Measurements from ENCODE around the gene SPINK1. TPM values are rescaled to one million over a fixed set of nuclear protein-coding genes. Genes with fewer than 3 reads are reported as not detected.

SPINK1 gene
- total and polyA plus RNA-seq, 11 donors, result 0.50 to 32.4 (median 3.5) TPM; not detected in 3

DNA sequence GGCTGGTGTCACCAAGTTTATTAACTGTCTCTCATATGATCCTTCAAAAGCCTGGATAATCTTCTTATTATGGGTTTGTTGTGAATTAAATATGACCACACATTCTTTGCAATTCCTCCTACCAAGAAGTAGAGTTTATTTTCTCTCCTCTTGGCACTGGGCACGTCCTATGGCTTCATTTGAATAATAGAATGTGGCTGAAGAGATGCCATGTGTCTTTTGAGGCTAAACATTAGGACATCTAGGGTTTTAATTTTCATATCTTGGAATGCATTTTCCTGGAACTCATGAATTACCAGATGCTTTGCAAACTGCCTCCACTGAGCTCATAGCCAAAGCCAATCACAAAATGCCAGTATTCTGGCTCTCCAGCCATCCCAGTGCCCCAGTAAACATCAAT is 27.1 kb upstream of the SPINK1 start:
- no peaks in the 10 kb centered on the region for H3K9me3 ChIP-seq
- DNase-seq (no peak), ATAC-seq (no peak)
- TF ChIP-seq, protein P1, sequence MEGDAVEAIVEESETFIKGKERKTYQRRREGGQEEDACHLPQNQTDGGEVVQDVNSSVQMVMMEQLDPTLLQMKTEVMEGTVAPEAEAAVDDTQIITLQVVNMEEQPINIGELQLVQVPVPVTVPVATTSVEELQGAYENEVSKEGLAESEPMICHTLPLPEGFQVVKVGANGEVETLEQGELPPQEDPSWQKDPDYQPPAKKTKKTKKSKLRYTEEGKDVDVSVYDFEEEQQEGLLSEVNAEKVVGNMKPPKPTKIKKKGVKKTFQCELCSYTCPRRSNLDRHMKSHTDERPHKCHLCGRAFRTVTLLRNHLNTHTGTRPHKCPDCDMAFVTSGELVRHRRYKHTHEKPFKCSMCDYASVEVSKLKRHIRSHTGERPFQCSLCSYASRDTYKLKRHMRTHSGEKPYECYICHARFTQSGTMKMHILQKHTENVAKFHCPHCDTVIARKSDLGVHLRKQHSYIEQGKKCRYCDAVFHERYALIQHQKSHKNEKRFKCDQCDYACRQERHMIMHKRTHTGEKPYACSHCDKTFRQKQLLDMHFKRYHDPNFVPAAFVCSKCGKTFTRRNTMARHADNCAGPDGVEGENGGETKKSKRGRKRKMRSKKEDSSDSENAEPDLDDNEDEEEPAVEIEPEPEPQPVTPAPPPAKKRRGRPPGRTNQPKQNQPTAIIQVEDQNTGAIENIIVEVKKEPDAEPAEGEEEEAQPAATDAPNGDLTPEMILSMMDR (IDR thresholded peaks at IDR 0.05), result no peak
- TF ChIP-seq POLR2A (IDR thresholded peaks at IDR 0.05), result no peak
- 72 to 81% (median 76%) methylated on average over 1 of the region's 1 CpG for WGBS, 4 donors
- no peak overlapping the region for H3K27ac ChIP-seq
- H3K27me3 ChIP-seq, result no peaks in the 10 kb centered on the region
- H3K36me3 ChIP-seq, result no peaks in the 10 kb centered on the region
- H3K4me3 ChIP-seq, result no peak overlapping the region
- H3K4me1 ChIP-seq, result peaks cover 0 to under 1% (median 0%) of the 10 kb centered on the region in 12 donors
- intact Hi-C loops (cut with DNase I), result loop anchor here in 6 of 10 donors (2.0 to 10.0 kb wide), 4 partner anchors 28 to 256 kb away; no protein-coding TSS in a partner anchor

DNA sequence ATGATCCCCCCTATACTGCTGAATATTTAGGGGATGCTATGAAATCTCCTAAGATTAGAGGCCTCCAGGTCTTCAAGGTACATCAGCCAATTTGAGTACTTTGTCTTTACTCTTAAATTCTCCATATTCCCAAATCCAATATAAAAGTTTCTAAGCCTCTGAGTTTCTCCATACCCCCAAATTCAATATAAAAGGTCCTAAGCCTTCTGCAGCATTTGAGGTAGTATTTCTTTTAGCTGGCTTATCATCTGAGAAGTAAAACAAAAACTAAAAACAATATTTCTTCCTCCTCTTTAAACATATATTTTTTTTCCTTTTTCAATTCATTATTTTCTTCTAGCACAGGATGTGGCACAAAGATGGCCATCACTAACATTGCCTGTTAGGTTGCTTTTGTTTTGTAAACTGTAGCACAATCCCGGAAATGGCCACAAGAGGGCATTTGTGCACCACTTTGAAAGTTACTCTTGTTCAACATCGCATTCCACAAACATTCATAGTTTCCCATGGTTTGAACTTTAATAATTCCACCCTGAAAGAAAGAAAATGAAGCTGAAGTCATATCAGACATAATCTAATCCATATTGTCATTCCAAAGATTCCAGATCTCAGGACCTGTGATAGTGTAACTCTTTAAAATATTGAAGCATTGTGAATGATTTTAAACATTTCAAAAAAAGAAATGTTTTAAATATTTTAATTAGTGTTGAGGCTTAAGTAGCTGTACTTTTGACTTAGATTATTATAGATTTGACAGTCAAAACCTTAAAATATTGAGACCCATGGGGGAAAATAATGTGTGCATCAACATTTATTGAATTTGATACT is 26.0 kb upstream of the SPINK1 start:
- 0 to 4% (median 1%) methylated on average over 2 of the region's 2 CpGs for WGBS, 4 donors
- intact Hi-C loops (cut with DNase I), result loop anchor here (2.0 to 10.0 kb wide), 4 partner anchors 29 to 257 kb away; no protein-coding TSS in a partner anchor
- H3K27me3 ChIP-seq, result no peaks in the 10 kb centered on the region
- no peaks in the 10 kb centered on the region for H3K9me3 ChIP-seq
- no peaks in the 10 kb centered on the region for H3K36me3 ChIP-seq
- ATAC-seq, result peak in 2 of 4 donors; percentile 53 to 54
- TF ChIP-seq, protein P1 (IDR thresholded peaks at IDR 0.05), result peak; percentile 69 to 86 (median 78)
- TF ChIP-seq POLR2A (IDR thresholded peaks at IDR 0.05), result no peak
- H3K27ac ChIP-seq, result no peak overlapping the region
- peak in 4 of 5 donors; percentile 32 to 40 (median 32) for DNase-seq
- H3K4me1 ChIP-seq, result peaks cover 0 to 3% (median 0%) of the 10 kb centered on the region in 12 donors
- H3K4me3 ChIP-seq, result no peak overlapping the region

GRCh38 chr5:147856801-147857200 is 25.3 kb upstream of the SPINK1 start:
- intact Hi-C loops (cut with DNase I), result loop anchor here in 8 of 10 donors (2.0 to 10.0 kb wide), 3 partner anchors 78 to 258 kb away; no protein-coding TSS in a partner anchor
- ATAC-seq, result no peak

GRCh38 chr5:147855774-147856069 is 24.3 kb upstream of the SPINK1 start:
- DNase-seq, result no peak
- intact Hi-C loops (cut with DNase I), result loop anchor here in 8 of 10 donors (2.0 to 10.0 kb wide), 3 partner anchors 79 to 259 kb away; no protein-coding TSS in a partner anchor

More at GRCh38 chr5:147856801-147857200, 25.3 kb upstream of the SPINK1 start:
- H3K27ac ChIP-seq, result no peak overlapping the region
- H3K4me3 ChIP-seq, result no peak overlapping the region
- no peaks in the 10 kb centered on the region for H3K9me3 ChIP-seq
- H3K4me1 ChIP-seq, result peaks cover 0 to 3% (median 0%) of the 10 kb centered on the region in 12 donors
- TF ChIP-seq POLR2A (IDR thresholded peaks at IDR 0.05), result no peak
- TF ChIP-seq, protein P1 (IDR thresholded peaks at IDR 0.05), result no peak
- no peaks in the 10 kb centered on the region for H3K36me3 ChIP-seq
- no peak for DNase-seq
- H3K27me3 ChIP-seq, result no peaks in the 10 kb centered on the region

More at GRCh38 chr5:147855774-147856069, 24.3 kb upstream of the SPINK1 start:
- TF ChIP-seq, protein P1 (IDR thresholded peaks at IDR 0.05), result no peak
- no peak for TF ChIP-seq POLR2A (IDR thresholded peaks at IDR 0.05)
- Histone ChIP-seq H3K27me3 (no peaks in the 10 kb centered on the region), H3K4me1 (peaks cover 0 to 3% (median 0%) of the 10 kb centered on the region in 12 donors), H3K4me3 (no peak overlapping the region), H3K36me3 (no peaks in the 10 kb centered on the region), H3K27ac (no peak overlapping the region), H3K9me3 (no peaks in the 10 kb centered on the region)
- ATAC-seq, result no peak
- 38 to 44% (median 41%) methylated on average over 4 of the region's 4 CpGs for WGBS, 4 donors

Measured in heart left ventricle (tissue), 16 donors.